ENCODE data around the gene FBXL16.
"Not testable (repeated sequence)": the region's sequence is repeated elsewhere in the genome, so short reads cannot be mapped to it uniquely, and the experiment has no call there.

FBXL16 gene

GRCh38 chr16:715477-716199 lies 10.0 kb upstream of the FBXL16 start:
- H3K27ac ChIP-seq (ENCODE audit: insufficient read depth, low read depth, low read length, poor library complexity, severe bottlenecking), result peak overlapping the region; percentile 88

GRCh38 chr16:714558-715476 lies 9.2 kb upstream of the FBXL16 start, which contains the start of gene METRN:
TSS of gene METRN (plus strand) at chr16:715118. CDS start at chr16:715290, 172 bp downstream.
- H3K9me3 ChIP-seq (ENCODE audit: control insufficient read depth, low read length), result no peaks in the 10 kb centered on the region
- 9% methylated on average over 108 of the region's 108 CpGs for WGBS, 2 experiments
- H3K4me1 ChIP-seq (ENCODE audit: control insufficient read depth, insufficient read depth, low read length), result peaks cover 58% of the 10 kb centered on the region
- H3K27me3 ChIP-seq (ENCODE audit: control insufficient read depth, insufficient read depth, low read length, poor library complexity, severe bottlenecking), result peaks cover 40% of the 10 kb centered on the region
- peak within 1 kb of the TSS; percentile 88 for H3K27ac ChIP-seq (ENCODE audit: insufficient read depth, low read depth, low read length, poor library complexity, severe bottlenecking)
- H3K36me3 ChIP-seq (ENCODE audit: control insufficient read depth, insufficient read depth, low read length), result no peaks in the 10 kb centered on the region
- H3K4me3 ChIP-seq (ENCODE audit: insufficient read depth, low read depth, low read length), result peak within 1 kb of the TSS; percentile 80

More at GRCh38 chr16:715477-716199, 10.0 kb upstream of the FBXL16 start:
- 4 to 5% methylated on average over 74 of the region's 74 CpGs for WGBS, 2 experiments
- H3K9me3 ChIP-seq (ENCODE audit: control insufficient read depth, low read length), result no peaks in the 10 kb centered on the region
- peaks cover 55% of the 10 kb centered on the region for H3K4me1 ChIP-seq (ENCODE audit: control insufficient read depth, insufficient read depth, low read length)
- H3K27me3 ChIP-seq (ENCODE audit: control insufficient read depth, insufficient read depth, low read length, poor library complexity, severe bottlenecking), result peaks cover 34% of the 10 kb centered on the region
- no peaks in the 10 kb centered on the region for H3K36me3 ChIP-seq (ENCODE audit: control insufficient read depth, insufficient read depth, low read length)
- peak overlapping the region; percentile 80 for H3K4me3 ChIP-seq (ENCODE audit: insufficient read depth, low read depth, low read length)

GRCh38 chr16:714079-714478 lies 8.5 kb upstream of the FBXL16 start:
- 90% methylated on average over 11 of the region's 11 CpGs for WGBS, 2 experiments
- Histone ChIP-seq H3K4me3 (ENCODE audit: insufficient read depth, low read depth, low read length) (no peak overlapping the region), H3K27me3 (ENCODE audit: control insufficient read depth, insufficient read depth, low read length, poor library complexity, severe bottlenecking) (peaks cover 45% of the 10 kb centered on the region)

GRCh38 chr16:712740-713250 lies 7.2 kb upstream of the FBXL16 start:
- peaks cover 44% of the 10 kb centered on the region for H3K4me1 ChIP-seq (ENCODE audit: control insufficient read depth, insufficient read depth, low read length)
- 46 to 53% methylated on average over 12 to 13 of the region's 13 CpGs for WGBS, 2 experiments
- H3K4me3 ChIP-seq (ENCODE audit: insufficient read depth, low read depth, low read length); H3K27ac ChIP-seq (ENCODE audit: insufficient read depth, low read depth, low read length, poor library complexity, severe bottlenecking); H3K9me3 ChIP-seq (ENCODE audit: control insufficient read depth, low read length); H3K36me3 ChIP-seq (ENCODE audit: control insufficient read depth, insufficient read depth, low read length): not testable (repeated sequence)
- peaks cover 58% of the 10 kb centered on the region for H3K27me3 ChIP-seq (ENCODE audit: control insufficient read depth, insufficient read depth, low read length, poor library complexity, severe bottlenecking)

More at GRCh38 chr16:714079-714478, 8.5 kb upstream of the FBXL16 start:
- Histone ChIP-seq H3K36me3 (ENCODE audit: control insufficient read depth, insufficient read depth, low read length) (no peaks in the 10 kb centered on the region), H3K9me3 (ENCODE audit: control insufficient read depth, low read length) (no peaks in the 10 kb centered on the region), H3K4me1 (ENCODE audit: control insufficient read depth, insufficient read depth, low read length) (peaks cover 57% of the 10 kb centered on the region), H3K27ac (ENCODE audit: insufficient read depth, low read depth, low read length, poor library complexity, severe bottlenecking) (no peak overlapping the region)

GRCh38 chr16:711548-712320 lies 6.1 kb upstream of the FBXL16 start:
- H3K4me1 ChIP-seq (ENCODE audit: control insufficient read depth, insufficient read depth, low read length), result peaks cover 35% of the 10 kb centered on the region
- H3K27ac ChIP-seq (ENCODE audit: insufficient read depth, low read depth, low read length, poor library complexity, severe bottlenecking), result no peak overlapping the region
- H3K4me3 ChIP-seq (ENCODE audit: insufficient read depth, low read depth, low read length), result no peak overlapping the region
- peaks cover 69% of the 10 kb centered on the region for H3K27me3 ChIP-seq (ENCODE audit: control insufficient read depth, insufficient read depth, low read length, poor library complexity, severe bottlenecking)
- 18 to 21% methylated on average over 23 to 25 of the region's 25 CpGs for WGBS, 2 experiments
- H3K36me3 ChIP-seq (ENCODE audit: control insufficient read depth, insufficient read depth, low read length), result no peaks in the 10 kb centered on the region
- H3K9me3 ChIP-seq (ENCODE audit: control insufficient read depth, low read length), result no peaks in the 10 kb centered on the region

- WGBS, 2 experiments, result 85 to 87% methylated on average over 12 of the region's 12 CpGs
- Histone ChIP-seq H3K27me3 (ENCODE audit: control insufficient read depth, insufficient read depth, low read length, poor library complexity, severe bottlenecking) (peaks cover 75% of the 10 kb centered on the region), H3K36me3 (ENCODE audit: control insufficient read depth, insufficient read depth, low read length) (no peaks in the 10 kb centered on the region), H3K4me1 (ENCODE audit: control insufficient read depth, insufficient read depth, low read length) (peaks cover 36% of the 10 kb centered on the region), H3K9me3 (ENCODE audit: control insufficient read depth, low read length) (no peaks in the 10 kb centered on the region), H3K27ac (ENCODE audit: insufficient read depth, low read depth, low read length, poor library complexity, severe bottlenecking) (no peak overlapping the region), H3K4me3 (ENCODE audit: insufficient read depth, low read depth, low read length) (no peak overlapping the region)
These were observed 5.5 kb upstream of the FBXL16 start for GRCh38 chr16:711084-711483.

GRCh38 chr16:710500-711075 lies 5.0 kb upstream of the FBXL16 start:
- no peaks in the 10 kb centered on the region for H3K9me3 ChIP-seq (ENCODE audit: control insufficient read depth, low read length)
- H3K4me3 ChIP-seq (ENCODE audit: insufficient read depth, low read depth, low read length), result no peak overlapping the region
- WGBS, 2 experiments, result 84 to 85% methylated on average over 21 of the region's 21 CpGs
- peaks cover 36% of the 10 kb centered on the region for H3K4me1 ChIP-seq (ENCODE audit: control insufficient read depth, insufficient read depth, low read length)
- H3K27me3 ChIP-seq (ENCODE audit: control insufficient read depth, insufficient read depth, low read length, poor library complexity, severe bottlenecking), result peaks cover 80% of the 10 kb centered on the region
- peak overlapping the region; percentile 89 for H3K27ac ChIP-seq (ENCODE audit: insufficient read depth, low read depth, low read length, poor library complexity, severe bottlenecking)
- no peaks in the 10 kb centered on the region for H3K36me3 ChIP-seq (ENCODE audit: control insufficient read depth, insufficient read depth, low read length)

GRCh38 chr16:709566-710499 lies 4.2 kb upstream of the FBXL16 start:
- WGBS, 2 experiments, result 40 to 42% methylated on average over 30 of the region's 30 CpGs
- Histone ChIP-seq H3K4me3 (ENCODE audit: insufficient read depth, low read depth, low read length) (no peak overlapping the region), H3K27me3 (ENCODE audit: control insufficient read depth, insufficient read depth, low read length, poor library complexity, severe bottlenecking) (peaks cover 88% of the 10 kb centered on the region), H3K27ac (ENCODE audit: insufficient read depth, low read depth, low read length, poor library complexity, severe bottlenecking) (peak overlapping the region; percentile 89), H3K36me3 (ENCODE audit: control insufficient read depth, insufficient read depth, low read length) (no peaks in the 10 kb centered on the region), H3K4me1 (ENCODE audit: control insufficient read depth, insufficient read depth, low read length) (peaks cover 39% of the 10 kb centered on the region), H3K9me3 (ENCODE audit: control insufficient read depth, low read length) (no peaks in the 10 kb centered on the region)

- Histone ChIP-seq H3K4me1 (ENCODE audit: control insufficient read depth, insufficient read depth, low read length) (peaks cover 37% of the 10 kb centered on the region), H3K9me3 (ENCODE audit: control insufficient read depth, low read length) (no peaks in the 10 kb centered on the region), H3K27ac (ENCODE audit: insufficient read depth, low read depth, low read length, poor library complexity, severe bottlenecking) (no peak overlapping the region), H3K27me3 (ENCODE audit: control insufficient read depth, insufficient read depth, low read length, poor library complexity, severe bottlenecking) (peaks cover 90% of the 10 kb centered on the region), H3K4me3 (ENCODE audit: insufficient read depth, low read depth, low read length) (no peak overlapping the region), H3K36me3 (ENCODE audit: control insufficient read depth, insufficient read depth, low read length) (no peaks in the 10 kb centered on the region)
- WGBS, 2 experiments, result 76 to 84% methylated on average over 3 of the region's 4 CpGs
These were observed 3.4 kb upstream of the FBXL16 start for GRCh38 chr16:708959-709358.

Data from ectodermal cell (in vitro differentiated cells).